Activated naive CD8-positive, alpha-beta T cell treated with anti-CD3 and anti-CD28 coated beads, Interleukin-2, amount 50 U/mL, for 24 hours (primary cell): ENCODE measurements around the gene NOP10.

Experiments
- ATAC-seq: fragments of 150-1000 bp; cut with Tn5 transposase; one replicate; pipeline ENCODE4 v1.10.0; 2021
- DNase-seq: peaks from one replicate; pipeline ENCODE4 v3.0.0; 2021
- H3K27ac Mint-ChIP-seq: one replicate; pipeline ENCODE4 v1.8.0; 2021; ENCODE audit warnings: mild to moderate bottlenecking, mixed read lengths
- H3K27me3 Mint-ChIP-seq: one replicate; pipeline ENCODE4 v1.8.0; 2021; ENCODE audit warnings: mixed read lengths
- H3K36me3 Mint-ChIP-seq: one replicate; pipeline ENCODE4 v1.8.0; 2021; ENCODE audit warnings: low read depth, mixed read lengths
- H3K4me1 Mint-ChIP-seq: one replicate; pipeline ENCODE4 v1.8.0; 2021; ENCODE audit warnings: mixed read lengths
- H3K4me3 Mint-ChIP-seq: one replicate; pipeline ENCODE4 v1.8.0; 2021; ENCODE audit warnings: mild to moderate bottlenecking, moderate library complexity, mixed read lengths
- H3K9me3 Mint-ChIP-seq: one replicate; pipeline ENCODE4 v1.8.0; 2021; ENCODE audit warnings: mixed read lengths

NOP10 gene

GRCh38 chr15:34330279-34330678 is 12.7 kb downstream of the NOP10 start:
- Mint-ChIP-seq H3K27me3 (no peaks in the 10 kb centered on the region), H3K4me1 (peaks cover 94% of the 10 kb centered on the region), H3K27ac (peak overlapping the region; percentile 55), H3K4me3 (no peak overlapping the region), H3K9me3 (no peaks in the 10 kb centered on the region), H3K36me3 (no peaks in the 10 kb centered on the region)
- ATAC-seq: no peak
- DNase-seq: no peak

GRCh38 chr15:34329006-34329405 is 13.9 kb downstream of the NOP10 start:
- Mint-ChIP-seq H3K4me3 (peak overlapping the region; percentile 10), H3K27me3 (no peaks in the 10 kb centered on the region), H3K36me3 (no peaks in the 10 kb centered on the region), H3K27ac (peak overlapping the region; percentile 83), H3K4me1 (peaks cover 89% of the 10 kb centered on the region), H3K9me3 (no peaks in the 10 kb centered on the region)
- DNase-seq (no peak), ATAC-seq (no peak)

- no peak for ATAC-seq
- Mint-ChIP-seq H3K4me1 (peaks cover 84% of the 10 kb centered on the region), H3K36me3 (no peaks in the 10 kb centered on the region), H3K27ac (peak overlapping the region; percentile 77), H3K9me3 (no peaks in the 10 kb centered on the region), H3K27me3 (no peaks in the 10 kb centered on the region), H3K4me3 (peak overlapping the region; percentile 55)
- no peak for DNase-seq
Observed at GRCh38 chr15:34327906-34328305, 15.0 kb downstream of the NOP10 start.

- peaks cover 67% of the 10 kb centered on the region for H3K4me1 Mint-ChIP-seq
- H3K27me3 Mint-ChIP-seq: no peaks in the 10 kb centered on the region
- H3K9me3 Mint-ChIP-seq: no peaks in the 10 kb centered on the region
- no peaks in the 10 kb centered on the region for H3K36me3 Mint-ChIP-seq
- ATAC-seq (no peak), DNase-seq (no peak)
- H3K27ac Mint-ChIP-seq: peak overlapping the region; percentile 82
- peak overlapping the region; percentile 50 for H3K4me3 Mint-ChIP-seq
Observed at GRCh38 chr15:34325368-34325767, 17.6 kb downstream of the NOP10 start.

- peak; percentile 38 for ATAC-seq
- Mint-ChIP-seq H3K27ac (peak overlapping the region; percentile 82), H3K4me3 (peak overlapping the region; percentile 34), H3K4me1 (peaks cover 66% of the 10 kb centered on the region), H3K36me3 (no peaks in the 10 kb centered on the region), H3K9me3 (no peaks in the 10 kb centered on the region), H3K27me3 (no peaks in the 10 kb centered on the region)
- DNase-seq: no peak
Observed at GRCh38 chr15:34324933-34325332, 18.0 kb downstream of the NOP10 start.

- Mint-ChIP-seq H3K27ac (no peak overlapping the region), H3K36me3 (no peaks in the 10 kb centered on the region), H3K9me3 (no peaks in the 10 kb centered on the region), H3K27me3 (no peaks in the 10 kb centered on the region), H3K4me1 (peaks cover 67% of the 10 kb centered on the region), H3K4me3 (no peak overlapping the region)
- no peak for DNase-seq
- ATAC-seq: no peak
Observed at GRCh38 chr15:34323217-34323616, 19.7 kb downstream of the NOP10 start.

GRCh38 chr15:34318277-34319079 is 24.5 kb downstream of the NOP10 start:
- Mint-ChIP-seq H3K36me3 (peaks cover 7% of the 10 kb centered on the region), H3K27me3 (no peaks in the 10 kb centered on the region), H3K27ac (peak overlapping the region; percentile 94), H3K4me1 (peaks cover 63% of the 10 kb centered on the region), H3K9me3 (no peaks in the 10 kb centered on the region), H3K4me3 (peak overlapping the region; percentile 92)
- no peak for DNase-seq
- peak; percentile 74 for ATAC-seq

GRCh38 chr15:34314491-34315490 is 28.1 kb downstream of the NOP10 start:
- Mint-ChIP-seq H3K4me3 (peak overlapping the region; percentile 4), H3K27ac (peak overlapping the region; percentile 47), H3K36me3 (peaks cover 15% of the 10 kb centered on the region), H3K27me3 (no peaks in the 10 kb centered on the region), H3K9me3 (no peaks in the 10 kb centered on the region), H3K4me1 (peaks cover 66% of the 10 kb centered on the region)
- DNase-seq (no peak), ATAC-seq (no peak)

GRCh38 chr15:34311563-34311962 is 31.4 kb downstream of the NOP10 start:
- Mint-ChIP-seq H3K9me3 (no peaks in the 10 kb centered on the region), H3K27ac (no peak overlapping the region), H3K36me3 (peaks cover 26% of the 10 kb centered on the region), H3K4me3 (no peak overlapping the region), H3K27me3 (no peaks in the 10 kb centered on the region), H3K4me1 (peaks cover 59% of the 10 kb centered on the region)
- DNase-seq: no peak
- ATAC-seq: peak; percentile 46

- Mint-ChIP-seq H3K4me1 (peaks cover 46% of the 10 kb centered on the region), H3K27ac (no peak overlapping the region), H3K9me3 (no peaks in the 10 kb centered on the region), H3K27me3 (no peaks in the 10 kb centered on the region), H3K4me3 (no peak overlapping the region), H3K36me3 (peaks cover 16% of the 10 kb centered on the region)
- DNase-seq (no peak), ATAC-seq (no peak)
Observed at GRCh38 chr15:34304613-34305012, 38.3 kb downstream of the NOP10 start.

- H3K4me1 Mint-ChIP-seq: peaks cover 42% of the 10 kb centered on the region
- no peak overlapping the region for H3K4me3 Mint-ChIP-seq
- H3K27ac Mint-ChIP-seq: no peak overlapping the region
- DNase-seq: no peak
- H3K9me3 Mint-ChIP-seq: no peaks in the 10 kb centered on the region
- H3K36me3 Mint-ChIP-seq: peaks cover 5% of the 10 kb centered on the region
- no peak for ATAC-seq
- no peaks in the 10 kb centered on the region for H3K27me3 Mint-ChIP-seq
Observed at GRCh38 chr15:34301058-34301457, 41.9 kb downstream of the NOP10 start.

- no peaks in the 10 kb centered on the region for H3K9me3 Mint-ChIP-seq
- H3K36me3 Mint-ChIP-seq: peaks cover 10% of the 10 kb centered on the region
- H3K4me3 Mint-ChIP-seq: no peak overlapping the region
- no peak for DNase-seq
- H3K4me1 Mint-ChIP-seq: peaks cover 34% of the 10 kb centered on the region
- H3K27me3 Mint-ChIP-seq: no peaks in the 10 kb centered on the region
- no peak for ATAC-seq
- no peak overlapping the region for H3K27ac Mint-ChIP-seq
Observed at GRCh38 chr15:34297059-34297458, 45.9 kb downstream of the NOP10 start.

- peaks cover 20% of the 10 kb centered on the region for H3K36me3 Mint-ChIP-seq
- H3K9me3 Mint-ChIP-seq: no peaks in the 10 kb centered on the region
- H3K27me3 Mint-ChIP-seq: no peaks in the 10 kb centered on the region
- no peak for DNase-seq
- peaks cover 29% of the 10 kb centered on the region for H3K4me1 Mint-ChIP-seq
- H3K27ac Mint-ChIP-seq: no peak overlapping the region
- no peak for ATAC-seq
- H3K4me3 Mint-ChIP-seq: no peak overlapping the region
Observed at GRCh38 chr15:34292621-34293020, 50.3 kb downstream of the NOP10 start.
